Measurements from ENCODE around the gene GNB5. TPM values are rescaled to one million over a fixed set of nuclear protein-coding genes. Genes with fewer than 3 reads are reported as not detected.
A peak's percentile ranks its signal among the peaks of the same experiment; 100 is the strongest.

The GNB5 gene
- total RNA-seq, 1 experiment from 2014 or later: 58.7 TPM

GRCh38 chr15:52137432-52138357, 53.5 kb downstream of the GNB5 start:
- H3K4me1 ChIP-seq (ENCODE audit: control insufficient read depth, insufficient read depth, low read length): no peaks in the 10 kb centered on the region
- H3K27ac ChIP-seq (ENCODE audit: low read length): peak overlapping the region; percentile 25; the same call in 1 of the 2 replicates
- in situ Hi-C loops (cut with HindIII; ENCODE audit: low pct_unique_long_range_greater_than_20kb, low sequenced_read_pairs): no loop called here
- ATAC-seq (no peak), DNase-seq (ENCODE audit: low read depth, low spot score) (no peak)
- intact Hi-C loops (cut with micrococcal nuclease; ENCODE audit: unreplicated experiment): no loop called here
- no peaks in the 10 kb centered on the region for H3K27me3 ChIP-seq (ENCODE audit: control insufficient read depth, insufficient read depth, low read length)
- H3K4me3 ChIP-seq (ENCODE audit: low read depth in 2 of 2, low read length in 2 of 2): no peak overlapping the region
- POLR2A ChIA-PET: no interaction called here
- H3K36me3 ChIP-seq (ENCODE audit: control insufficient read depth, insufficient read depth, low read length): no peaks in the 10 kb centered on the region
- BruUV-seq (replicated peaks): no TSS peak
- H3K9me3 ChIP-seq (ENCODE audit: control insufficient read depth, insufficient read depth, low read depth, low read length): no peaks in the 10 kb centered on the region
- TF ChIP-seq, protein P1, sequence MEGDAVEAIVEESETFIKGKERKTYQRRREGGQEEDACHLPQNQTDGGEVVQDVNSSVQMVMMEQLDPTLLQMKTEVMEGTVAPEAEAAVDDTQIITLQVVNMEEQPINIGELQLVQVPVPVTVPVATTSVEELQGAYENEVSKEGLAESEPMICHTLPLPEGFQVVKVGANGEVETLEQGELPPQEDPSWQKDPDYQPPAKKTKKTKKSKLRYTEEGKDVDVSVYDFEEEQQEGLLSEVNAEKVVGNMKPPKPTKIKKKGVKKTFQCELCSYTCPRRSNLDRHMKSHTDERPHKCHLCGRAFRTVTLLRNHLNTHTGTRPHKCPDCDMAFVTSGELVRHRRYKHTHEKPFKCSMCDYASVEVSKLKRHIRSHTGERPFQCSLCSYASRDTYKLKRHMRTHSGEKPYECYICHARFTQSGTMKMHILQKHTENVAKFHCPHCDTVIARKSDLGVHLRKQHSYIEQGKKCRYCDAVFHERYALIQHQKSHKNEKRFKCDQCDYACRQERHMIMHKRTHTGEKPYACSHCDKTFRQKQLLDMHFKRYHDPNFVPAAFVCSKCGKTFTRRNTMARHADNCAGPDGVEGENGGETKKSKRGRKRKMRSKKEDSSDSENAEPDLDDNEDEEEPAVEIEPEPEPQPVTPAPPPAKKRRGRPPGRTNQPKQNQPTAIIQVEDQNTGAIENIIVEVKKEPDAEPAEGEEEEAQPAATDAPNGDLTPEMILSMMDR (IDR thresholded peaks at IDR 0.05): no peak
- TF ChIP-seq SIN3A (IDR thresholded peaks at IDR 0.05; ENCODE audit: borderline replicate concordance, insufficient read depth, low read depth, low read length) (no peak), TCF7L2 (IDR thresholded peaks at IDR 0.05; ENCODE audit: low read depth, low read length) (no peak), POLR2AphosphoS5 (IDR thresholded peaks at IDR 0.05; ENCODE audit: low read depth, low read length) (no peak)
- TF ChIP-seq, protein P2, sequence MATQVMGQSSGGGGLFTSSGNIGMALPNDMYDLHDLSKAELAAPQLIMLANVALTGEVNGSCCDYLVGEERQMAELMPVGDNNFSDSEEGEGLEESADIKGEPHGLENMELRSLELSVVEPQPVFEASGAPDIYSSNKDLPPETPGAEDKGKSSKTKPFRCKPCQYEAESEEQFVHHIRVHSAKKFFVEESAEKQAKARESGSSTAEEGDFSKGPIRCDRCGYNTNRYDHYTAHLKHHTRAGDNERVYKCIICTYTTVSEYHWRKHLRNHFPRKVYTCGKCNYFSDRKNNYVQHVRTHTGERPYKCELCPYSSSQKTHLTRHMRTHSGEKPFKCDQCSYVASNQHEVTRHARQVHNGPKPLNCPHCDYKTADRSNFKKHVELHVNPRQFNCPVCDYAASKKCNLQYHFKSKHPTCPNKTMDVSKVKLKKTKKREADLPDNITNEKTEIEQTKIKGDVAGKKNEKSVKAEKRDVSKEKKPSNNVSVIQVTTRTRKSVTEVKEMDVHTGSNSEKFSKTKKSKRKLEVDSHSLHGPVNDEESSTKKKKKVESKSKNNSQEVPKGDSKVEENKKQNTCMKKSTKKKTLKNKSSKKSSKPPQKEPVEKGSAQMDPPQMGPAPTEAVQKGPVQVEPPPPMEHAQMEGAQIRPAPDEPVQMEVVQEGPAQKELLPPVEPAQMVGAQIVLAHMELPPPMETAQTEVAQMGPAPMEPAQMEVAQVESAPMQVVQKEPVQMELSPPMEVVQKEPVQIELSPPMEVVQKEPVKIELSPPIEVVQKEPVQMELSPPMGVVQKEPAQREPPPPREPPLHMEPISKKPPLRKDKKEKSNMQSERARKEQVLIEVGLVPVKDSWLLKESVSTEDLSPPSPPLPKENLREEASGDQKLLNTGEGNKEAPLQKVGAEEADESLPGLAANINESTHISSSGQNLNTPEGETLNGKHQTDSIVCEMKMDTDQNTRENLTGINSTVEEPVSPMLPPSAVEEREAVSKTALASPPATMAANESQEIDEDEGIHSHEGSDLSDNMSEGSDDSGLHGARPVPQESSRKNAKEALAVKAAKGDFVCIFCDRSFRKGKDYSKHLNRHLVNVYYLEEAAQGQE (IDR thresholded peaks at IDR 0.05; ENCODE audit: insufficient read depth in 1 of 2, low read depth in 2 of 2, low read length in 1 of 2): no peak
- CTCF ChIA-PET: interaction anchor here (0.6 to 0.7 kb wide), 2 partner anchors 18 to 512 kb away, joined by 4 to 12 read pairs; no protein-coding TSS in a partner anchor

DNA sequence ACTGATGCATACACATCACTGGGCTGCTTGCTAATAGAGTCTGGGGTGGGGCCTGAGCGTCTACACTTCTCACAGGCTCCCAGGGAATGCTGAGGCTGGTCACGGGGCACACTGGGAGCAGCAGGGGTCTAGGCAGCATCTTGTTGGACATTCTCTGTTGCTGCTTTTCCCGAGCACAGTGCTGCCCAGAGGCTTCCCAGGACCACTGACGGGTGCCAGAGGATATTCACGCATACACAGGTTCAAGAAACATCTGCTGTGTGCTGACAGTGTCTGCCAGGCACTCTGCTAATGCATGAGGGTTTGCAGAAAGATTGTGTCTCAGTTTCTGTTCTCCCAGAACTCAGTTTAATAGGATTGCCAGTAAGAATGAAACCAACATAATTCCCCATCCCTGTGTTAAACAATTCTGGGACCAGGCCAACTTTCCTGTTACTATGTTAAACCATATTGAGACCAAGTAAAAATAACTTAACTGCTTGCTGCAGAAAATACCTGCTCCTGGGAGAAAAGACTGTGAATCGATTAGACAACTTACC, 54.7 kb downstream of the GNB5 start:
- in situ Hi-C loops (cut with HindIII; ENCODE audit: low pct_unique_long_range_greater_than_20kb, low sequenced_read_pairs): no loop called here
- ChIA-PET CTCF (no interaction called here), POLR2A (no interaction called here)
- TF ChIP-seq, protein P2 (IDR thresholded peaks at IDR 0.05; ENCODE audit: insufficient read depth in 1 of 2, low read depth in 2 of 2, low read length in 1 of 2): no peak
- no peak for TF ChIP-seq SIN3A (IDR thresholded peaks at IDR 0.05; ENCODE audit: borderline replicate concordance, insufficient read depth, low read depth, low read length)
- TF ChIP-seq, protein P1 (IDR thresholded peaks at IDR 0.05): no peak
- no peak for TF ChIP-seq TCF7L2 (IDR thresholded peaks at IDR 0.05; ENCODE audit: low read depth, low read length)
- TF ChIP-seq POLR2AphosphoS5 (IDR thresholded peaks at IDR 0.05; ENCODE audit: low read depth, low read length): no peak
- no TSS peak for BruUV-seq (replicated peaks)
- Histone ChIP-seq H3K9me3 (ENCODE audit: control insufficient read depth, insufficient read depth, low read depth, low read length) (no peaks in the 10 kb centered on the region), H3K36me3 (ENCODE audit: control insufficient read depth, insufficient read depth, low read length) (no peaks in the 10 kb centered on the region), H3K4me1 (ENCODE audit: control insufficient read depth, insufficient read depth, low read length) (no peaks in the 10 kb centered on the region), H3K27me3 (ENCODE audit: control insufficient read depth, insufficient read depth, low read length) (no peaks in the 10 kb centered on the region), H3K27ac (ENCODE audit: low read length) (no peak overlapping the region), H3K4me3 (ENCODE audit: low read depth in 2 of 2, low read length in 2 of 2) (no peak overlapping the region)
- intact Hi-C loops (cut with micrococcal nuclease; ENCODE audit: unreplicated experiment): no loop called here
- no peak for ATAC-seq
- DNase-seq (ENCODE audit: low read depth, low spot score): no peak

Measured in Panc1 (cell line).